ENCODE measurements around the gene ABI2.
"Not testable (repeated sequence)": the region's sequence is repeated elsewhere in the genome, so short reads cannot be mapped to it uniquely, and the experiment has no call there.

The ABI2 gene

DNA sequence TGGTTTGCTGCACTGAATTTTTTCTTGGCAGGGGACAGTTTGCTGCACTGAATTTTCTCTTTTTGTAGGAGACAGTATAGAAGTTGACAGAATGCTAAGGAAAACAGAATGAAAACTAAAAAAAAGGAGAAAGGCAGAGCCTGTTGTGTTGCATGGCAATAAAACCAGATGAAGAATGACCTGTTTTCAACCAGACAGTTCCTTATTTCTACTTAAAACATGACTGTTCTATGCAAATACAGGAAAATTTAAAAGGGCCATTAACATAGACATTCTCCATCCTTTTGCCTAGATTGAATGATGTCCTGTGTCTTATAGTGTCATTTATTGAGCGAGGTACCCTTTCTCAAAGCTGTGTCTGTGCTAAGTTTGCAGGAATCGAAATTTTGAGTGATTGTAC is 33.3 kb downstream of the ABI2 start:
- no peaks in the 10 kb centered on the region for H3K27me3 ChIP-seq (ENCODE audit: control insufficient read depth, insufficient read depth, low read length)
- no peaks in the 10 kb centered on the region for H3K9me3 ChIP-seq (ENCODE audit: control insufficient read depth, low read length)
- H3K36me3 ChIP-seq (ENCODE audit: control insufficient read depth, insufficient read depth, low read length) = no peaks in the 10 kb centered on the region
- H3K4me1 ChIP-seq = no peaks in the 10 kb centered on the region
- H3K27ac ChIP-seq = no peak overlapping the region
- H3K4me2 ChIP-seq (ENCODE audit: low read length) = no peak overlapping the region
- TF ChIP-seq, protein P1, sequence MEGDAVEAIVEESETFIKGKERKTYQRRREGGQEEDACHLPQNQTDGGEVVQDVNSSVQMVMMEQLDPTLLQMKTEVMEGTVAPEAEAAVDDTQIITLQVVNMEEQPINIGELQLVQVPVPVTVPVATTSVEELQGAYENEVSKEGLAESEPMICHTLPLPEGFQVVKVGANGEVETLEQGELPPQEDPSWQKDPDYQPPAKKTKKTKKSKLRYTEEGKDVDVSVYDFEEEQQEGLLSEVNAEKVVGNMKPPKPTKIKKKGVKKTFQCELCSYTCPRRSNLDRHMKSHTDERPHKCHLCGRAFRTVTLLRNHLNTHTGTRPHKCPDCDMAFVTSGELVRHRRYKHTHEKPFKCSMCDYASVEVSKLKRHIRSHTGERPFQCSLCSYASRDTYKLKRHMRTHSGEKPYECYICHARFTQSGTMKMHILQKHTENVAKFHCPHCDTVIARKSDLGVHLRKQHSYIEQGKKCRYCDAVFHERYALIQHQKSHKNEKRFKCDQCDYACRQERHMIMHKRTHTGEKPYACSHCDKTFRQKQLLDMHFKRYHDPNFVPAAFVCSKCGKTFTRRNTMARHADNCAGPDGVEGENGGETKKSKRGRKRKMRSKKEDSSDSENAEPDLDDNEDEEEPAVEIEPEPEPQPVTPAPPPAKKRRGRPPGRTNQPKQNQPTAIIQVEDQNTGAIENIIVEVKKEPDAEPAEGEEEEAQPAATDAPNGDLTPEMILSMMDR (IDR thresholded peaks at IDR 0.05) = no peak
- H3K79me2 ChIP-seq = peaks cover 35% of the 10 kb centered on the region
- no peak overlapping the region for H3K4me3 ChIP-seq (ENCODE audit: low read depth, low read length)
- H2AFZ ChIP-seq = no peak overlapping the region
- no peak overlapping the region for H3K9ac ChIP-seq

DNA sequence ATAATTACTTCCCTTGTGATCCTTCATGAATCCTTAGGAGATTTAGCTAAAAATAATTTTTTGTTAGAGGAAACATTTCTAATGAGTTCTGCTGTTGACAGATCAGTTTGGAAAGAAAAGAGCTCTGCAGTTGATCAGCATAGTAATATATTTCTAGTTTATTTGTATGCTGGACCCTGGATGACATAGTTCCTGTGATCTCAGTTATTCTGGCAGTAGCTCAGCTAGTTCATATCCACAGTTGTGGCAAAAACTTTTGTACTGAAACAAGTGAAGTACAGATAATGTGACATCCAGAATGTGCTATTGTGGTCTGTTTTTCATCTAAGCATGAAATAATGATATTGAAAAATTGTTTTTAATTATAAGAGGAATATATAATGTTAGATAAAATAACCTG is 33.7 kb downstream of the ABI2 start:
- H3K4me2 ChIP-seq (ENCODE audit: low read length) = no peak overlapping the region
- peaks cover 34% of the 10 kb centered on the region for H3K79me2 ChIP-seq
- H3K9ac ChIP-seq = no peak overlapping the region
- no peaks in the 10 kb centered on the region for H3K4me1 ChIP-seq
- H3K27me3 ChIP-seq (ENCODE audit: control insufficient read depth, insufficient read depth, low read length) = no peaks in the 10 kb centered on the region
- no peaks in the 10 kb centered on the region for H3K36me3 ChIP-seq (ENCODE audit: control insufficient read depth, insufficient read depth, low read length)
- no peak overlapping the region for H2AFZ ChIP-seq
- no peak overlapping the region for H3K4me3 ChIP-seq (ENCODE audit: low read depth, low read length)
- H3K9me3 ChIP-seq (ENCODE audit: control insufficient read depth, low read length) = no peaks in the 10 kb centered on the region
- TF ChIP-seq, protein P1 (IDR thresholded peaks at IDR 0.05) = no peak
- no peak overlapping the region for H3K27ac ChIP-seq

DNA sequence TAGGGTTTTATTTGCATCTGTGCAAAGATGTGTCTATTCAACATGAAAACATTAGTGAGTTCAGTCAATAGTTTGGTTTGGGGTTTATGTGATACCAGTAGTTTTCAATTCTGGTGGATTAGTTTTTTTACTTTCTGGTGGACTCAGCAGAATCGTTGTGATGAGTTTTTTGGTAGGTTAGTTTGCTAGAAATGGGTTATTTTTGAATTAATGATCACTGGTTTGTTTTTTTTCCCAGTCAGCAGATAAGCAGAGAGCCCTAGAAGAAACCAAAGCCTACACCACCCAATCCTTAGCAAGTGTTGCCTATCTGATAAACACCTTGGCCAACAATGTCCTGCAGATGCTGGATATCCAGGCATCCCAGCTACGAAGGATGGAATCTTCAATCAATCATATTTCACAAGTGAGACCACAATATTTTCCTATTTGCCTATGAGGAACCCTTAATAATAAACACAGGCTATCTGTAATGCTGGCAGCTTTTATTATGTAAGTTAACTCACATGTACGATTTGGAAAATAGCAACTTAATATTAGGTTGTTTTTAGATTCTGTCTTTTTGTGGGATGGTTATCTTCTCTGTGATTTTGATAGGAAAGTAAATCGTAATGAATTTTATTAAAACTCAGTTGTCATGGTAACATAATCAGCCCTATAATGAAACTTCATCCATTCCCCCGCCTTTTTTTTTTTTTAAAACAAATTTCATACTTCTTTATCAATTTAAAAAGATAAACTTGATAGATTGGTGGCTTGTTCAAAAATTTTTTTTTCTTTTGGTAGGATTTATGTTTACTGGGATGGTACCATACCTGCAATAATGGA is 38.7 kb downstream of the ABI2 start:
- TF ChIP-seq, protein P1 (IDR thresholded peaks at IDR 0.05) = no peak
- Histone ChIP-seq H3K36me3 (ENCODE audit: control insufficient read depth, insufficient read depth, low read length) (no peaks in the 10 kb centered on the region), H2AFZ (no peak overlapping the region), H3K79me2 (peaks cover 25% of the 10 kb centered on the region), H3K9ac (no peak overlapping the region), H3K4me3 (ENCODE audit: low read depth, low read length) (no peak overlapping the region), H3K27ac (no peak overlapping the region), H3K27me3 (ENCODE audit: control insufficient read depth, insufficient read depth, low read length) (no peaks in the 10 kb centered on the region), H3K4me2 (ENCODE audit: low read length) (no peak overlapping the region), H3K9me3 (ENCODE audit: control insufficient read depth, low read length) (no peaks in the 10 kb centered on the region), H3K4me1 (no peaks in the 10 kb centered on the region)

DNA sequence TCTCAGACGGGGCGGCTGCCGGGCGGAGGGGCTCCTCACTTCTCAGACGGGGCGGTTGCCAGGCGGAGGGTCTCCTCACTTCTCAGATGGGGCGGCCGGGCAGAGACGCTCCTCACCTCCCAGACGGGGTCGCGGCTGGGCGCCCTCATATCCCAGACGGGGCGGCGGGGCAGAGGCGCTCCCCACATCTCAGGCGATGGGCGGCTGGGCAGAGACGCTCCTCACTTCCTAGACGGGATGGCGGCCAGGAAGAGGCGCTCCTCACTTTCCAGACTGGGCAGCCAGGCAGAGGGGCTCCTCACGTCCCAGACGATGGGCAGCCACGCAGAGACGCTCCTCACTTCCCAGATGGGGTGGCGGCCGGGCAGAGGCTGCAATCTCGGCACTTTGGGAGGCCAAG is 44.5 kb downstream of the ABI2 start:
- H3K36me3 ChIP-seq (ENCODE audit: control insufficient read depth, insufficient read depth, low read length); H3K9ac ChIP-seq; H3K9me3 ChIP-seq (ENCODE audit: control insufficient read depth, low read length); H3K27ac ChIP-seq; H2AFZ ChIP-seq; H3K4me2 ChIP-seq (ENCODE audit: low read length); H3K4me1 ChIP-seq; H3K4me3 ChIP-seq (ENCODE audit: low read depth, low read length); H3K27me3 ChIP-seq (ENCODE audit: control insufficient read depth, insufficient read depth, low read length): not testable (repeated sequence)
- peaks cover 10% of the 10 kb centered on the region for H3K79me2 ChIP-seq

DNA sequence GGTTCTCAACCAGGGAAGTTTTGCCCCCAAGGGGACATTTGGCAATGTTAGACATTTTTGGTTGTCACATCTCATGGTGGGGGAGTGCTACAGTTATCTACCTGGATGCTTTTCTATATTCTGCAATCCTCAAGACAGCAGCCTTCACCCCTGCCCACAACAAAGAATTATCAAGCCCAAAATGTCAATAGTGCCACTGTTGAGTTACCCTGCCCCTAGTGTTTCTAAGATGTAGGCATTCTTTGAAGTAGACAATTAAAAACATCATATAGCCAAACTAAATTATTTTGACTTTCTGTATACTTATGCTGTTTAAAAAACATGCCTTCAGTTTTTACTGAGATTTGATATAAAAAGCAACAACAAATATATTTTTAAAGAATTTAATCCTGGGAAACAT is 48.0 kb downstream of the ABI2 start:
- Histone ChIP-seq H3K27ac (no peak overlapping the region), H3K27me3 (ENCODE audit: control insufficient read depth, insufficient read depth, low read length) (no peaks in the 10 kb centered on the region), H3K9ac (no peak overlapping the region)

More for the DNA sequence above, 48.0 kb downstream of the ABI2 start:
- no peak overlapping the region for H3K4me2 ChIP-seq (ENCODE audit: low read length)
- no peak overlapping the region for H3K4me3 ChIP-seq (ENCODE audit: low read depth, low read length)
- no peaks in the 10 kb centered on the region for H3K4me1 ChIP-seq
- H3K79me2 ChIP-seq = peaks cover 5% of the 10 kb centered on the region
- no peaks in the 10 kb centered on the region for H3K9me3 ChIP-seq (ENCODE audit: control insufficient read depth, low read length)
- TF ChIP-seq, protein P1 (IDR thresholded peaks at IDR 0.05) = no peak
- no peaks in the 10 kb centered on the region for H3K36me3 ChIP-seq (ENCODE audit: control insufficient read depth, insufficient read depth, low read length)
- H2AFZ ChIP-seq = no peak overlapping the region
